ENCODE results near the gene IPCEF1. TPM values are rescaled to one million over a fixed set of nuclear protein-coding genes. Genes with fewer than 3 reads are reported as not detected.

The IPCEF1 gene
- total RNA-seq, 1 experiment from 2014 or later = 0.28 TPM

DNA sequence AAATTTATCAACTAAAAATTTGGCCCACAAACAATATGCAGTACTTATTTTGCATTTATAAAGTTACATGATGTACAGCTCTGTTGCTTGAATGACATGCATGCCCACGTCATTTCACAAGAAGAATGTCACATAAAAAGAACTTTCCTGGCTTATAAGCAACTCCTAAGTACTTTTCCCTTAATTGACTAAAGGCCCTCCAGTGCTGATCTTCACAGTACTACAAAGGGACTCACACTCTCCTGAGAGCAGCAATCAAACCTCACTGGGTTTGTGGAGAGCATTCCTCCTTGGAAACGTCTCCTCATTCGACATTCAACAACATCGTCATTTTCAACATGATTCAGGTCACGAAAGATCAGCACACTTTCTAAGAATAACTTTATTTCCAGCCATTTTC, 111.1 kb downstream of the IPCEF1 start:
- H3K27me3 ChIP-seq (ENCODE audit: control insufficient read depth, insufficient read depth, low read length) = no peaks in the 10 kb centered on the region
- no peak for DNase-seq (ENCODE audit: low read depth, low spot score)
- no peaks in the 10 kb centered on the region for H3K9me3 ChIP-seq (ENCODE audit: control insufficient read depth, insufficient read depth, low read depth, low read length)
- ATAC-seq = no peak
- TF ChIP-seq SIN3A (IDR thresholded peaks at IDR 0.05; ENCODE audit: borderline replicate concordance, insufficient read depth, low read depth, low read length) = no peak
- no peak for TF ChIP-seq REST (IDR thresholded peaks at IDR 0.05; ENCODE audit: insufficient read depth in 1 of 2, low read depth in 2 of 2, low read length in 1 of 2)
- ChIA-PET POLR2A (no interaction called here), CTCF (no interaction called here)
- H3K36me3 ChIP-seq (ENCODE audit: control insufficient read depth, insufficient read depth, low read length) = no peaks in the 10 kb centered on the region
- in situ Hi-C loops (cut with HindIII; ENCODE audit: low pct_unique_long_range_greater_than_20kb, low sequenced_read_pairs) = no loop called here
- intact Hi-C loops (cut with micrococcal nuclease; ENCODE audit: unreplicated experiment) = no loop called here
- H3K4me1 ChIP-seq (ENCODE audit: control insufficient read depth, insufficient read depth, low read length) = no peaks in the 10 kb centered on the region
- no peak overlapping the region for H3K27ac ChIP-seq (ENCODE audit: low read length)
- no TSS peak for BruUV-seq (replicated peaks)
- no peak overlapping the region for H3K4me3 ChIP-seq (ENCODE audit: low read depth in 2 of 2, low read length in 2 of 2)

DNA sequence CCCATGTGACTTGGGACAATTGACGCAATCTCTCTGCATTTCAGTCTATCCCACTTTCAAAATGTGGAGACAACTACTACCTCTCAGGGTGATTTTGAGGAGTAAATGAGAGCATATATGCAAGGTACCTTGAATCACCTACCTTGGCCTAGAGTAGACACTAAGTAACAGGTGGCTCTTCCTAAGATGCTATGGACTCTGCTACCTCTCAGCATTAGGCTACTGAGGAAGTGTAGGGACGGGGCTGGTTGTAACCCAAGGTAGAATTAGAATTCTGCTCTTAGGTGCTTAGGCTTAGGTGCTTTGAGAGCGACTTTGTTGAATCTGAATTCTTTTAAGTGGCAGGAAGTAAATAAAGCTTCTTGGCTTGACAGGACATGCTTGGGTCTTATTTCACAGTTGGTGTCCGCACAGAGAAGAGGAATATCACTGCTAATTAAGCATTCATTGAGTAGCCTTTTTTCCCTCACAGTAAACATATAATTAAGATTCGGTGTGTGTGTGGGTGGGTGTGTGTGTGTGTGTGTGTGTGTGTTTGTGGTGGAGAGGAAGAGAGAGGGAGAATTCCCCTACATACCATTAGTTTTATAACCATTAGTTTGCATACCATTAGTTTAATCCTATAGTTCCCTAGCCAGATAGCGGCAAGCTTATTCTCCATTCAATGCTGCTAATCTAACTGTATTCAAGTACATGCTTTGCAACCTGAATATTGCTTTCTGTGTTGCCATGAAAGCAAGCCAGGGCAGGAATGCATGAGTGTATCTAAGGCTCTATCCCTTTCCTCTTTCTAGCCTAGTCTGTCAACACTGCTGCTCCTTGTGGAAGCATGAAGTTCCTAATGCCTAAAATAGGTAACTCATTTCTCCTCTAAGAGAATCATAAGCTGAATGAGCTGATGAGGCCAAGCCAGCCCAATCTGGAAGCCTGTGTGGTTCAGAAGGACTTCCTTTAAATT, 112.5 kb downstream of the IPCEF1 start:
- Histone ChIP-seq H3K4me1 (ENCODE audit: control insufficient read depth, insufficient read depth, low read length) (no peaks in the 10 kb centered on the region), H3K27me3 (ENCODE audit: control insufficient read depth, insufficient read depth, low read length) (no peaks in the 10 kb centered on the region), H3K4me3 (ENCODE audit: low read depth in 2 of 2, low read length in 2 of 2) (no peak overlapping the region), H3K9me3 (ENCODE audit: control insufficient read depth, insufficient read depth, low read depth, low read length) (no peaks in the 10 kb centered on the region), H3K27ac (ENCODE audit: low read length) (no peak overlapping the region), H3K36me3 (ENCODE audit: control insufficient read depth, insufficient read depth, low read length) (no peaks in the 10 kb centered on the region)
- POLR2A ChIA-PET = no interaction called here
- TF ChIP-seq SIN3A (IDR thresholded peaks at IDR 0.05; ENCODE audit: borderline replicate concordance, insufficient read depth, low read depth, low read length) (no peak), REST (IDR thresholded peaks at IDR 0.05; ENCODE audit: insufficient read depth in 1 of 2, low read depth in 2 of 2, low read length in 1 of 2) (no peak), TCF7L2 (IDR thresholded peaks at IDR 0.05; ENCODE audit: low read depth, low read length) (no peak), POLR2AphosphoS5 (IDR thresholded peaks at IDR 0.05; ENCODE audit: low read depth, low read length) (no peak)
- TF ChIP-seq, protein P1, sequence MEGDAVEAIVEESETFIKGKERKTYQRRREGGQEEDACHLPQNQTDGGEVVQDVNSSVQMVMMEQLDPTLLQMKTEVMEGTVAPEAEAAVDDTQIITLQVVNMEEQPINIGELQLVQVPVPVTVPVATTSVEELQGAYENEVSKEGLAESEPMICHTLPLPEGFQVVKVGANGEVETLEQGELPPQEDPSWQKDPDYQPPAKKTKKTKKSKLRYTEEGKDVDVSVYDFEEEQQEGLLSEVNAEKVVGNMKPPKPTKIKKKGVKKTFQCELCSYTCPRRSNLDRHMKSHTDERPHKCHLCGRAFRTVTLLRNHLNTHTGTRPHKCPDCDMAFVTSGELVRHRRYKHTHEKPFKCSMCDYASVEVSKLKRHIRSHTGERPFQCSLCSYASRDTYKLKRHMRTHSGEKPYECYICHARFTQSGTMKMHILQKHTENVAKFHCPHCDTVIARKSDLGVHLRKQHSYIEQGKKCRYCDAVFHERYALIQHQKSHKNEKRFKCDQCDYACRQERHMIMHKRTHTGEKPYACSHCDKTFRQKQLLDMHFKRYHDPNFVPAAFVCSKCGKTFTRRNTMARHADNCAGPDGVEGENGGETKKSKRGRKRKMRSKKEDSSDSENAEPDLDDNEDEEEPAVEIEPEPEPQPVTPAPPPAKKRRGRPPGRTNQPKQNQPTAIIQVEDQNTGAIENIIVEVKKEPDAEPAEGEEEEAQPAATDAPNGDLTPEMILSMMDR (IDR thresholded peaks at IDR 0.05) = no peak
- intact Hi-C loops (cut with micrococcal nuclease; ENCODE audit: unreplicated experiment) (no loop called here), in situ Hi-C loops (cut with HindIII; ENCODE audit: low pct_unique_long_range_greater_than_20kb, low sequenced_read_pairs) (no loop called here)
- CTCF ChIA-PET = no interaction called here
- ATAC-seq = no peak
- DNase-seq (ENCODE audit: low read depth, low spot score) = no peak
- BruUV-seq (replicated peaks) = no TSS peak
